Measurements from ENCODE around the gene SMCO2. TPM values are rescaled to one million over a fixed set of nuclear protein-coding genes. Genes with fewer than 3 reads are reported as not detected.

The SMCO2 gene
- total RNA-seq, 3 donors from 2014 or later (not counting 1 experiment from before 2014, with no cell fraction given): not detected

DNA sequence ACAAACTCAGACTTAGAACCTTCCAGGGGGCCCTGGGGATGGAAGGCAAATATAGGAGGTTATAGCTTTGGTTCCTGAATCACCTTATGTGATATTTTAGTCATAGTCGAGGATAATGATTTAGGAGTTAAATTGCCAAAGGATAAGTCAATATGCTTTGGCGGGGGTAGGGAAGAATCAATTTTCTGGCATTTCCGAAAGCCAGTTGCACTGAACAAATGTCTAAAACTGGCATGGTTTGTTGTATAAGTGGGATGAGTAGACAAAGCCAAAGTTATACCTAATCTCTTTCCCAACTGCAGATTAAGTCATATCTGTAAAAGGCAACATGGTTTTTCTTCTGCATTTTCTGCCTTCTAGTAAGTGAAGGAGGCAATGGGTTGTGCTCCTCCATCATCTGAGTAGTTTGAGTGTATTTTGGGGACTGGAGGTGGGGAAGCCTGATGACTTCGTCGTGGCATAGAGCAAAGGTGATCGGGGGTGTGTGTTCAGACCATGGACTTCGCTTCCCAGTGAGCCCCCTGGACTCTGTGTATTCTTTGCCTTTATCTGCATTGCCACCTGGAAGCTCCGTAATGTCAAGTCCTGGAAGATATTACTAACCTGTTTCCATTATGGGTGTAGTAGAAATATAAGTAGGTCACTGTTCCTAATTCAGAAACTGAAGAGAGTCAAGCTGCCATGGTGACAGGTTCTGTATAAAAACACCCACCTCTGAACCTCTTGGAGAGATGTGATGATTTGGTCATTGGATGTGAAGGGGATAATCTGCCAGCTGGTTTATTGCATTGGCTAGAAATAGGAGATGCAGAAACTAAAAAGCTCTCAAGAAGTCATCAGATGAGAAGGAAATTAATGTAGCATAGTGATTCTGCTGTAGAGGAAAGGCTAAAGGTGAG, 102.0 kb downstream of the SMCO2 start:
- Mint-ChIP-seq H3K27me3 (ENCODE audit: low read depth in 2 of 2) (peaks cover 17 to 26% of the 10 kb centered on the region in 2 donors), H3K4me3 (no peak overlapping the region), H3K27ac (no peak overlapping the region), H3K4me1 (no peaks in the 10 kb centered on the region), H3K9me3 (no peaks in the 10 kb centered on the region), H3K36me3 (no peaks in the 10 kb centered on the region)
- TF ChIP-seq, protein P1, sequence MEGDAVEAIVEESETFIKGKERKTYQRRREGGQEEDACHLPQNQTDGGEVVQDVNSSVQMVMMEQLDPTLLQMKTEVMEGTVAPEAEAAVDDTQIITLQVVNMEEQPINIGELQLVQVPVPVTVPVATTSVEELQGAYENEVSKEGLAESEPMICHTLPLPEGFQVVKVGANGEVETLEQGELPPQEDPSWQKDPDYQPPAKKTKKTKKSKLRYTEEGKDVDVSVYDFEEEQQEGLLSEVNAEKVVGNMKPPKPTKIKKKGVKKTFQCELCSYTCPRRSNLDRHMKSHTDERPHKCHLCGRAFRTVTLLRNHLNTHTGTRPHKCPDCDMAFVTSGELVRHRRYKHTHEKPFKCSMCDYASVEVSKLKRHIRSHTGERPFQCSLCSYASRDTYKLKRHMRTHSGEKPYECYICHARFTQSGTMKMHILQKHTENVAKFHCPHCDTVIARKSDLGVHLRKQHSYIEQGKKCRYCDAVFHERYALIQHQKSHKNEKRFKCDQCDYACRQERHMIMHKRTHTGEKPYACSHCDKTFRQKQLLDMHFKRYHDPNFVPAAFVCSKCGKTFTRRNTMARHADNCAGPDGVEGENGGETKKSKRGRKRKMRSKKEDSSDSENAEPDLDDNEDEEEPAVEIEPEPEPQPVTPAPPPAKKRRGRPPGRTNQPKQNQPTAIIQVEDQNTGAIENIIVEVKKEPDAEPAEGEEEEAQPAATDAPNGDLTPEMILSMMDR (IDR thresholded peaks at IDR 0.05): no peak
- ATAC-seq (no peak), DNase-seq (no peak)
- peaks cover 3% of the 10 kb centered on the region for H3K4me1 ChIP-seq (ENCODE audit: control insufficient read depth, insufficient read depth, low read length)
- H3K36me3 ChIP-seq (ENCODE audit: control insufficient read depth, insufficient read depth, low read length): no peaks in the 10 kb centered on the region
- H3K27me3 ChIP-seq (ENCODE audit: control insufficient read depth, insufficient read depth, low read length): no peaks in the 10 kb centered on the region
- intact Hi-C loops (cut with micrococcal nuclease): no loop called here
- no peak overlapping the region for H3K4me3 ChIP-seq (ENCODE audit: low read length)
- WGBS (ENCODE audit: insufficient coverage): 91% methylated on average over 8 of the region's 8 CpGs
- no peaks in the 10 kb centered on the region for H3K9me3 ChIP-seq (ENCODE audit: control insufficient read depth, insufficient read depth, low read length)
- no peak overlapping the region for H3K27ac ChIP-seq (ENCODE audit: low read length)

- WGBS (ENCODE audit: insufficient coverage): 47% methylated on average over 3 of the region's 8 CpGs
- ATAC-seq: no peak
- no peak overlapping the region for H3K4me3 ChIP-seq (ENCODE audit: low read length)
- H3K4me1 Mint-ChIP-seq: no peaks in the 10 kb centered on the region
- no peaks in the 10 kb centered on the region for H3K9me3 ChIP-seq (ENCODE audit: control insufficient read depth, insufficient read depth, low read length)
- intact Hi-C loops (cut with micrococcal nuclease): no loop called here
- TF ChIP-seq, protein P1 (IDR thresholded peaks at IDR 0.05): no peak
- H3K9me3 Mint-ChIP-seq: no peaks in the 10 kb centered on the region
- H3K27ac ChIP-seq (ENCODE audit: low read length): no peak overlapping the region
- peaks cover 3% of the 10 kb centered on the region for H3K4me1 ChIP-seq (ENCODE audit: control insufficient read depth, insufficient read depth, low read length)
- H3K36me3 ChIP-seq (ENCODE audit: control insufficient read depth, insufficient read depth, low read length): no peaks in the 10 kb centered on the region
- no peak overlapping the region for H3K4me3 Mint-ChIP-seq
- no peaks in the 10 kb centered on the region for H3K36me3 Mint-ChIP-seq
- DNase-seq: no peak
- H3K27me3 ChIP-seq (ENCODE audit: control insufficient read depth, insufficient read depth, low read length): no peaks in the 10 kb centered on the region
- H3K27ac Mint-ChIP-seq: no peak overlapping the region
- peaks cover 16 to 27% of the 10 kb centered on the region in 2 donors for H3K27me3 Mint-ChIP-seq (ENCODE audit: low read depth in 2 of 2)
Measured at GRCh38 chr12:27549236-27549800, 102.8 kb downstream of the SMCO2 start.

- TF ChIP-seq, protein P1 (IDR thresholded peaks at IDR 0.05): no peak
- Histone ChIP-seq H3K36me3 (ENCODE audit: control insufficient read depth, insufficient read depth, low read length) (no peaks in the 10 kb centered on the region), H3K27ac (ENCODE audit: low read length) (no peak overlapping the region), H3K4me3 (ENCODE audit: low read length) (no peak overlapping the region), H3K9me3 (ENCODE audit: control insufficient read depth, insufficient read depth, low read length) (no peaks in the 10 kb centered on the region), H3K4me1 (ENCODE audit: control insufficient read depth, insufficient read depth, low read length) (peaks cover 3% of the 10 kb centered on the region), H3K27me3 (ENCODE audit: control insufficient read depth, insufficient read depth, low read length) (no peaks in the 10 kb centered on the region)
- no peaks in the 10 kb centered on the region for H3K36me3 Mint-ChIP-seq
- DNase-seq (no peak), ATAC-seq (peak in 1 of 3 donors; percentile 45)
- peaks cover 15 to 34% of the 10 kb centered on the region in 2 donors for H3K27me3 Mint-ChIP-seq (ENCODE audit: low read depth in 2 of 2)
- 32% methylated on average over 10 of the region's 12 CpGs for WGBS (ENCODE audit: insufficient coverage)
- no peaks in the 10 kb centered on the region for H3K9me3 Mint-ChIP-seq
- no peak overlapping the region for H3K4me3 Mint-ChIP-seq
- H3K27ac Mint-ChIP-seq: no peak overlapping the region
- no peaks in the 10 kb centered on the region for H3K4me1 Mint-ChIP-seq
- intact Hi-C loops (cut with micrococcal nuclease): no loop called here
Measured at GRCh38 chr12:27549801-27550652, 103.5 kb downstream of the SMCO2 start.

Measured in natural killer cell (primary cell).